ENCODE results near the gene ANKZF1. TPM values are rescaled to one million over a fixed set of nuclear protein-coding genes. Genes with fewer than 3 reads are reported as not detected.
A peak's percentile ranks its signal among the peaks of the same experiment; 100 is the strongest.

ANKZF1 gene
- total and polyA plus RNA-seq, 2 donors (not counting 1 experiment from before 2014, with no cell fraction given) = 152 to 181 TPM

GRCh38 chr2:219249203-219249980 is 19.8 kb downstream of the ANKZF1 start:
- Histone ChIP-seq H3K36me3 (replicated peaks in 1 of 2; ENCODE audit: control extremely low read depth in 1 of 2, control insufficient read depth in 1 of 2, extremely low read depth in 1 of 2, insufficient read depth in 2 of 2, low read length in 1 of 2) (peaks cover 2 to 35% of the 10 kb centered on the region in 2 experiments), H3K4me3 (ENCODE audit: control extremely low read depth in 1 of 5, extremely low read depth in 1 of 5, insufficient read depth in 1 of 5, low read depth in 2 of 5, low read length in 4 of 5) (peak overlapping the region; percentile 8 to 53 (median 38)), H3K27me3 (replicated peaks in 1 of 4; ENCODE audit: control extremely low read depth in 1 of 4, control insufficient read depth in 3 of 4, insufficient read depth in 4 of 4, low read length in 3 of 4) (no peaks in the 10 kb centered on the region), H3K4me1 (ENCODE audit: control insufficient read depth in 2 of 2, insufficient read depth in 2 of 2, low read length in 2 of 2) (peaks cover 72 to 79% of the 10 kb centered on the region in 2 donors), H3K4me2 (replicated peaks; ENCODE audit: low read depth, low read length, poor library complexity, severe bottlenecking) (peak overlapping the region; percentile 93), H4K20me1 (ENCODE audit: control insufficient read depth, insufficient read depth, low read length, poor library complexity, severe bottlenecking) (peaks cover 22% of the 10 kb centered on the region), H3K9me3 (ENCODE audit: control extremely low read depth in 1 of 3, control insufficient read depth in 2 of 3, insufficient read depth in 1 of 3, low read length in 2 of 3) (no peaks in the 10 kb centered on the region), H3K9ac (ENCODE audit: low read length) (peak overlapping the region; percentile 59), H2AFZ (ENCODE audit: insufficient read depth, low read depth, low read length, poor library complexity, severe bottlenecking) (no peak overlapping the region), H3K79me2 (ENCODE audit: control insufficient read depth, insufficient read depth, low read length) (peaks cover 81% of the 10 kb centered on the region), H3K27ac (ENCODE audit: low read length in 2 of 2) (peak overlapping the region; percentile 75 to 92)
- ChIA-PET POLR2A (interaction anchor here (0.6 to 3.3 kb wide), 9 partner anchors 9 to 356 kb away, joined by 3 to 39 read pairs (median 9); partner anchors contain the start of genes ABCB6, ANKZF1, ATG9A and CNPPD1), CTCF (interaction anchor here (1.0 to 6.8 kb wide), 13 partner anchors 8 to 373 kb away, joined by 3 to 69 read pairs (median 6); partner anchors contain the start of genes ANKZF1, ATG9A and DNAJB2)
- ATAC-seq (ENCODE audit: low read depth) = peak; percentile 9
- TF ChIP-seq, protein P1, sequence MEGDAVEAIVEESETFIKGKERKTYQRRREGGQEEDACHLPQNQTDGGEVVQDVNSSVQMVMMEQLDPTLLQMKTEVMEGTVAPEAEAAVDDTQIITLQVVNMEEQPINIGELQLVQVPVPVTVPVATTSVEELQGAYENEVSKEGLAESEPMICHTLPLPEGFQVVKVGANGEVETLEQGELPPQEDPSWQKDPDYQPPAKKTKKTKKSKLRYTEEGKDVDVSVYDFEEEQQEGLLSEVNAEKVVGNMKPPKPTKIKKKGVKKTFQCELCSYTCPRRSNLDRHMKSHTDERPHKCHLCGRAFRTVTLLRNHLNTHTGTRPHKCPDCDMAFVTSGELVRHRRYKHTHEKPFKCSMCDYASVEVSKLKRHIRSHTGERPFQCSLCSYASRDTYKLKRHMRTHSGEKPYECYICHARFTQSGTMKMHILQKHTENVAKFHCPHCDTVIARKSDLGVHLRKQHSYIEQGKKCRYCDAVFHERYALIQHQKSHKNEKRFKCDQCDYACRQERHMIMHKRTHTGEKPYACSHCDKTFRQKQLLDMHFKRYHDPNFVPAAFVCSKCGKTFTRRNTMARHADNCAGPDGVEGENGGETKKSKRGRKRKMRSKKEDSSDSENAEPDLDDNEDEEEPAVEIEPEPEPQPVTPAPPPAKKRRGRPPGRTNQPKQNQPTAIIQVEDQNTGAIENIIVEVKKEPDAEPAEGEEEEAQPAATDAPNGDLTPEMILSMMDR (IDR thresholded peaks at IDR 0.05) = no peak
- no peak for TF ChIP-seq EZH2 (IDR thresholded peaks at IDR 0.05; ENCODE audit: borderline replicate concordance, insufficient read depth, low read depth, low read length, poor library complexity, severe bottlenecking)
- intact Hi-C loops (cut with micrococcal nuclease) = loop anchor here (1.0 kb wide), 1 partner anchor 20 kb away; the partner anchor contains the start of genes ANKZF1 and ATG9A
- WGBS (ENCODE audit: insufficient coverage) = 3% methylated on average over 6 of the region's 7 CpGs
- H3K27me3 Mint-ChIP-seq = no peaks in the 10 kb centered on the region
- H3K9me3 Mint-ChIP-seq (ENCODE audit: insufficient read depth) = no peaks in the 10 kb centered on the region
- H3K4me1 Mint-ChIP-seq = peaks cover 79% of the 10 kb centered on the region
- H3K27ac Mint-ChIP-seq = peak overlapping the region; percentile 96
- peak overlapping the region; percentile 87 for H3K4me3 Mint-ChIP-seq
- peak; percentile 56 for DNase-seq

Data from B cell (primary cell).